GM18526 (cell line): Measurements from ENCODE around the gene DOK6.

ENCODE experiments used
- POLR2A ChIP-seq: IDR thresholded peaks from 3 replicates; pipeline ENCODE4 v1.6.1; 2011; ENCODE audit not compliant: insufficient read length; ENCODE audit errors: extremely low read depth

DOK6 gene

DNA sequence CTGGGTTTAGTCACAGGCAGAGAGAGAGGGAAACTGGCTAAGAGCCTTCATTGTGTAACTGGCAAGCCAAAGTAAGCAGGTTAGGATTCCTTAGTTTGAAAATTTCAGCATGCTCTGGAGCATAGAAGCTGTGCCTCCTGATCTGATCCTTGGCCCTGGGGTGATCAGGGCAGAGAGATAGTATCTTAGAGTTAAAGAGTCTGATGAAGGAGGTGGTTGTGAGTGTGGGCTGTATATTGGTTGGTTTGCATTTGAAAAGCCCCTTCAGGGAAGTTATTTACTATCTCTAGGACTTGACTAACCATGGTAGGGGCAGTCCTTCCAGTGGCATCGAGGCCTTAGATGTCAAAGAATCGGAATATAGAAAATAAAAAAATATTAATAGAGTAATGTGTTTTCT lies 316.9 kb downstream of the DOK6 start:
- TF ChIP-seq POLR2A: no peak

DNA sequence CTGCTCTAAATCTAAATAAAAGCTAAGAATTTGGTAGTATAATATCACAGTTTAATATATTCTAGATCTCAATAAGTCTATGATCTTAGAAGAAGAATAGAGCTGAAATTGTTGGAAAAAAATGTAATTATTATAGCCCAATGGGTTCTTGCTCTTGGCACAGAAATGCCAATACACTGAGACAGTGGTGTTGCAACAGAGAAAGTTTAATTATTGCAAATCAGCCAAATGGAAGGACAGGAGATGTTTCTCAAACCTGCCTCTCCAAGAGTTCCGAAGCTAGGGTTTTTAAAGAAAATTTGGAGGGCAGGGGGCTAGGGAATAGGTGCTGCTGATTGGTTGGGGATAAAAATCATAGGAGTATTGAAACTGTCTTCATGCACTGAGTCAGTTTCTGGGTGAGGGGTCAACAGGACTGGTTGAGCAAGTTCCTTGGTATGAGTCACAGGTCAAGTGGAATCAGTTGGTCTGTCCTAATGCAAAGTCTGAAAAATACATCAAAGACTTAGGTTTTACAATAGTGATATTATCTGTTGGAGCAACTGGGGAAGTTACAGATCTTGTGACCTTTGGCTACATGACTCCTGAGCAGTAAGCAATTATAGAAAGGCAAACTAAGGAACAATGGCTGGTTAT lies 318.3 kb downstream of the DOK6 start:
- TF ChIP-seq POLR2A: no peak

DNA sequence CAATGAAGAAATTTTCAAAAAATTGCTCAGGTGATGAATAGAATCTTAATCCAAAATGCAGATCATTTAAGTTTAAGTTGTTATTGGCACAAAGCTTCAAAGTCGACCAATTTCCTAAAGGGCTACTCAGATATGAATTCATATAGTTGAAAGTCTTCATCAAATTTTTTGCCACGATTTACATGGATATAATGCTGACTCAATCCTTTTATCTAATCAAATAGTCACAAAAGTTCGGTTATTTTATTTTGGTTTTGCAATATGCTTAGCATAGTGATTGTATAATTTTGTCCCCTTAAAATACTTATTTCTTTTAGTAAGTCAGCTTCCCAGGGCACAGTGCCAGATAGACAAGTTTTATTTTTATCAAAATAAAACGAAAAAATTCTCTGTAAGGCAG lies 319.7 kb downstream of the DOK6 start:
- TF ChIP-seq POLR2A: no peak

DNA sequence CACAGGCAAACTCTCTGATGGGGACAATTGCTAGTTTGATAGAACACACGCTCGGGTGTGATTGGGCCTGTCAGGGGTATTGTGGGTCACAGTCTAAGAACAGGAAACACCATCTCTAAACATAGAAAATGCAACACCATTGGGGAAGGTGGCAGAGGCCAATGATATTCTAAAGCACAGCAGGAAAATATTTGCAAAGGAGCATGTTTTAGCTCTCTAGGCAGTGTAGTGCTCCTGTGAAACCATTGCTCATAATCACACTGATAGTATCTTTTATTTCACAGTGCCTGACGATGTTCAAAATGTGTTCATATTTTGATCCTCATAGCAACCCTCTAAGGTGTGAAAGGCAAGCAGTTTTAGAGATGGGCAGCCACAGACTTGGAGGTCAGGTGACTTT lies 322.7 kb downstream of the DOK6 start:
- no peak for TF ChIP-seq POLR2A

DNA sequence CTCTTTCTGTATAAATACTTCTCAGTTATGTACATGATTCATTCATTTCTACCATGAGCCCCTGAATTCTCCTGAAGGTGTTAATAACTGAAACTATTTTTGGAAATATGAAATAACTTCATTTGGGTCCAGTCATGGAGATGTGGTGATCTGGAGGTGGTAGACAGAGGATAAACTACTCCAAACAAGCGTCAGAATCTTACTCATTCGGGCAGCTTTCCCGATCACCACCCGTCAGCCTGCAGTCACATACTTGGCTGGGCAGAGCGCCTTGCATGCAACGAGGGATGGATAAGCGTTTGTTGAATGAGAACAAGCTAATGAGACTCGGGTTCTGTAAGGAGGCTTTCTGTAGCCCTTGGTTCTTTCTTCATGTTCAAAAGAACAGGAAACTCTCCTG lies 324.3 kb downstream of the DOK6 start:
- no peak for TF ChIP-seq POLR2A

DNA sequence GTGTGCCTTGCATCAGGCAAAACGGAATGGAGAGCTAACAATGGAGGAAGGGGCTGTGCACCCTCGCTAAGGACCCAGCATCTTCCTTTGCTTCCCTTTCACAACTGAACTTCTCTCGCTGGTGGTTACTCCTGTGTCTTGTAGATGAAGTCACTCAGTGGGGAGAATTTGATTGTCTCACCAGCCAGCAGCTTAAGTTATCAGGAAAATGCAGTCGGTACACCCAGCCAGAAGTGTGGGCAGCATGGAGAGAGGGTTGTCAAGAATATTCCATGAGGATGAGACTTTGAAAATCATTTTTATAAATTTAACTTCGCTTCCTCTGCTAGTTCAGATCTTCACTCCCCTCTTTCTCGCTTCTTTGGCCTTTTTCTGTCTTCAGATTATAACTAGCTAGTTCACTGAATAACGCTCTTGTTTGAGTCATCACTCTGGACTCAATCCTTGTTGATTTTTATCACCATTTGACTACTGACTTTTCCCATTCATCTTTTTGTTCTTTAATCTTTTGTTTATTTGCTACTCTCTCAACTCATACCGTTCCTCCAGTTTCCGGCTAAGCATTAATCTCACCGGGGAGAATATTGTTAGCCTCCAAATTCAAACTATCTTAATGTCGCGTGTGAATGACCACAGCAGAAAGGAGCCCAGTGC lies 325.3 kb downstream of the DOK6 start:
- TF ChIP-seq POLR2A: no peak

DNA sequence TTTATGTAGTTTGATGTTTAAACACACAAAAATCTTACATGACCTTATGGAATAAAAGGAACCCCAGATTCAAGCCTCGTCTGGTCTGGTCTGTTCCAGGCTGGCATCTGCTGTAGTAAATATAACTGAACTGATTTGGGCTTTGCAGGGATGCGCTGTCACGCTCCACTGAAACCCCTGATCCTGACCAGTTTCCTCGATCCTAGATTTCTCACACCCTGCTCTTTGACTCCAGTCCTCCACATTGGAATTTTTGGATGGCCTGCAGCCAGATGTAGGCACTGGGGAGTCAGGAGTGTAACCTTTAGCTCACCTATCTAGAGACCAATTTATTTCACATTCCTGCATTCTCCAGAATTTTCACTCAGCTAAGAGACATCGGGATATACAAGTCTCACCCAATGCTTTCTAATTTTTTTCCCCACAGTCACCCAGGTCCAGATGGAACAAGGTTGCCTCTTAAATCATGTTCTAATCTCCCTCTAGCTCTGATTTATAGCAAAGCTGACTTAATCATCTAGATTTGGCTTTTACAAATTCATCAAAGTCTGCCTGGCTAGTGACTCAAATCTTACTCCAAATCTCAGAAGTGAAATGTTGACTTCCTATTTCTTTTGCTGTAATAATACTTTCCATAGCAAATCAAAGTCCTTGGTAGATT lies 327.4 kb downstream of the DOK6 start:
- no peak for TF ChIP-seq POLR2A

DNA sequence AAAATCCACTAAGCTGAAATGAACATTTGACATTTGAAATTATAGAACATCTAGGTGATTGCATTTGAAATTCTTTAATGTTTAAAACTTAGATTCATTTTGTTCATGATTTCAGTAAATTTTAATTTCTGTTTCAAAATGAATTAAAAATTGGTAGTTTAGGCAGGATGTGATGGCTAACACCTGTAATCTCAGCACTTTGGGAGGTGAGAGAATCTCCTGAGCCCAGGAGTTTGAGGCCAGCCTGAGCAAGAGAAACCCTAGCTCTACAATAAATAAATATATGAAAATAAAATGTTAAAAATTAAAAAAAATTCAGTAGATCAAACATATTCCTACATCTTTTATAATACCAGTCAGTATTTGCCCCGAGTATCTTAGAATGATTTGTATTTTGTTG lies 330.0 kb downstream of the DOK6 start:
- TF ChIP-seq POLR2A: no peak

DNA sequence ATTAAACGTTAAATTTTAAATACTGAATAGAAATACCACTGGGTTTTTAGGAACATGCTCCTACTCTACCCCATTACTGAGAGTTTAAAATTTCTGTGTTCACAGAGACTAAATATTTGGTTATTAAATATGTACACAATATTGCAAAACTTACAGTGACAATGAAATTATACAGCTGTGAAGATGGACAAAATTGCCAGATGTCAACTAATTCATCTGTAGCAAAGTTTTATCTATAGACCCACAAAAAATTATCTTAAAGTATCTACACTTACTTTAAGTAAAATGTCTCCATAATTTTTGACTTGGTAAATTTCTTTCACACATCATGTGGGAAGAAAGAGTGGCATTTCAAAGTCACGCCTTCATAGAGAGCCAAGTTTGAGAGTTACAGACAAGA lies 333.8 kb downstream of the DOK6 start:
- TF ChIP-seq POLR2A: no peak

DNA sequence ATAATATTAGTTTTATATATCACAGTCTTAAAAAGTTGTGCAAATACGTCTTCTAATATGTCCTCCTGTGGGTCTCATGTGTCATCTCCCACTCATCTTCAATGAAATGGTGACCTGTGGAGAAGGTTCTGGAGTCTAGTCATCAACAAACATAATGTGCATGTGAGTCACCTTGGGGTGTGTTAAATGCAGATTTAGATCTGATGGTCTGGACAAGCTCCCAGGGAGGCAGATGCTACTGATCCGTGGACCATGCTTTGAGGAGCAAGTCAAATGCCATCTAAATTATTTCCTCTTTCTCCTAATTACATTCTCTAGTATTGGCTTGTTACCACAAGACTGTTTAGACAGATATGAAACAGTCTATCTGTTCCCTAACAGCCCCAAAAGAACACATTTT lies 336.0 kb downstream of the DOK6 start:
- no peak for TF ChIP-seq POLR2A

DNA sequence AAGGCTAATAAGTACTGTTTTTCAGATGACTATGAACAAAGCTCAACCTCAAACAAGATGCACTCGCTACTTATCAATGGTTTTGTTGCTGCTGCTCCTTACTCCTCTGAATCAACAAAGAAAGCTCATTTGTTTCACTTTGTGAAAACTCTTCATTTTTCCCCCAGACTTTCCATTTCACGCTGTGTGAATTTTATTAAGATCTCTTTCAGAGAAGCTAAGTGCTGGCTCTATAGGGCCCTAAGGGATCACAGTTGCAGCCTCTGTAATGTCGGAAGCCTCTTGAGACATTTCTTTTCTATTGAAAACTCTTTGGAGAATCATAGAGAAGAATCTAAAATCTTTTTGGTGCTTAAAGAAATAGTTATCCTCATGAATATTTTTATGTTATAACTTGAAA lies 337.2 kb downstream of the DOK6 start:
- no peak for TF ChIP-seq POLR2A

DNA sequence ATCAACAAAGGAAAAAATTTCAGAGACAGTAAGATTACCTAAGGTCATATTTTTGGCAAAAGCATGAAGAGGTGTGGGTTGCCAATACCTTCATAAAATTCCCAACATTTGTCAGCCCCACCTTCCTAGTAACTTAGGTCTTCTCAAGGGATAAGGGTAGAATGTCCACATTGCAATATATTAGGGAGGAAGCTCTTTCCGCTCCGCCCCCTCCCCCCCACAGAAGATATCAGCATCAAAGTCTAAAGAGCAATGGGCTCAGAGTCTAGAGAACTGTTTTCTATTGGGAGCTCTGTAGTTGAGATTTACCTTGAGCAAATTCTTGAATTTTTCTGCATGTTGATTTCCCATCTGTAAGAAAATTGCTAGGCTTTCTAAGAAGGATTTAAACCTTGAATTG lies 346.7 kb downstream of the DOK6 start:
- no peak for TF ChIP-seq POLR2A

DNA sequence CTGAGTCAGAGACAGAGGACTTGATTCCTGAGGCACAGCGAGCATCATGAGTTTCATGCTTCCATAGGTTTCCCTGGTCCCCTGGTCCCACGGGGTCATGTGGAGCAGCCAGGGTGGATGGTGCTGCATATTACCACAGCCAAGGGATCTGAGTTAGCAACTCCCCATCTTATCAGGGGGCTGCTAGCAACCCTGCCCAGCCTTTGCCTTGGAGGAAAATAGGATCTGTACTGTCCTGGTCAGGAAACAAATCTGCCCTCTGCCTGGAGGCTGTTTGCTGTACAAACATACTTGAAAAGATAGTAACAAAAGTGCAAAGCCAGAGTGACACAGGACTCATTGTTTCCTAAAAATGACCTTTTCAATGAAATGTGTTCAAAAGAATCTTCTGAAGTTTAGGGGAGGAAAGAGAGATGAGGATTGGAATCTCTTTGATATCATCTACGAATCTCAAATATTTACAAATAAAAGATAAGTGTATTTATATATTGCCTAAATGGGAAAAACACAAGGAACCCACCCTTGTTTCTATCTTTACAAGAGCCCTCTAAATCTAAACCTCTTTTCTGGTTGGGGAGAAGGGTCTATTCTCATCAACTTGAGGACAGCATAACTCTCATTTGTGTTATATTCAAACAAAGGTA lies 352.2 kb downstream of the DOK6 start:
- no peak for TF ChIP-seq POLR2A

DNA sequence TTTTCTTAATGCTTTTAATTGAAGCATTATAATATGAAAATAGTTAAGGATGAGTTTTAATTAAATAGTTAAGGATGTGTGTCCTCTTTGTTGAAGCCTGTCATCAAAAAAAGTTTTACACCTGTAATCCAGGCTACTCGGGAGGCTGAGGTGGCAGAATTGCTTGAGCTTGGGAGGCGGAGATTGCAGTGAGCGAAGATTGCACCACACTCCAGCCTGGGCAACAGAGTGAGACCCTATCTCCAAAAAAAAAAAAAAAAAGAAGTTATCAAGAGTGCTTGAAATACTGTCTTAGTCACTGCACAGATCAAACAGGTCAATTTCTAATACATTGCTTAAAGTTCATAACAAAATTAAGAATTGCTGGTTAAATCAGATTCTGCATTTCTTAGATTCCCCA lies 353.4 kb downstream of the DOK6 start:
- TF ChIP-seq POLR2A: no peak

DNA sequence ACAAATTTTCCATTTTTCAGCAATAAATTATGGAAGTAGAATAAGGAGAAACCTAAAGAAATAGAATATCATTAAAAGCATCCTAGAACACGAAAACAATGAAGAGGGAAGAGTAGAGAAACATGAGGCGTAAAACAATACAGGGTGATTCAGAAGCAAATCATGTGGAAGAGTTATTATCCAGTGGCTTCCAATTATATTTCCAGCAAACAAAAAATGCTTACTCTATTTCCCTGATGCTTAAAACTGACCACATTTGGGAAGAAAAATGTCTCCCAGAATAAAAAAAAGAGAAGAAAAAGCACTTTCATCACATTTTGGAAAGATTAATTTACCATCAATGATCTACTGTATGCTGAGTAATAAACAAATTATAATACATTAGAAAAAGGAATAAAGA lies 354.4 kb downstream of the DOK6 start:
- no peak for TF ChIP-seq POLR2A

DNA sequence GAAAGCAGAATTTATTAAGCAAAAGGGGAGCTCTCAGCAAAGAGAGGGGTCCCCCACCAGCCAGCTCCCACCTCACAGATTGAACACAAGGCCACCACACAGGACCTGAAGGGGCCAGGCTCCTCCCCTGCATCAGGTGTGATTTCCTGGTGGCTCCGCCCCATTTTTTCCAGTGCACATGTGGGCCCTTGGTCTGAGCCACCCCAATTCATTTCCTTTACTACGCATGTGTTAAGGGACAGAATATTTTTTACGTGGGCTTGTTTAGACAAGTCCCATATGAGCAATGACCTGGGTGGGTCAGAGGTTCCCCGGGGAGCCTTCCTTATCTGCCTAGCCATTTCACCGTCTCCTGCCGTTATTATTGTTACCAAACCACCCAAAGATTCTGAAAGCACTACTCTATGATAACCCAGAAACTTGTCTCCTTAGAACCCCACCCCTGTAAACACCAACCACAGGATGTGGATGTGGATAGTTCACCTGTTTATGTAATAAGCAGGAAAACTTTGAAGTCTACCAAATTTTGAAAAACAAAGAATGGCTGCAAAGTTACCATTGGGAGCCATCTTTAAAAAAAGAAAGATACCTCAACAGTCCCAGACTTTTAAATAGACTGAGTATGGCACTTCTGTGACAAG lies 355.3 kb downstream of the DOK6 start:
- no peak for TF ChIP-seq POLR2A
